Dermis blood vessel endothelial cell (primary cell): ENCODE measurements around the gene FTHL17. TPM values are rescaled to one million over a fixed set of nuclear protein-coding genes. Genes with fewer than 3 reads are reported as not detected.

Experiments
- DNase-seq: peaks from one replicate; pipeline ENCODE4 v3.0.0; 2010
- total RNA-seq: library from RNA; depleted of rRNA; stranded (reverse); fragments of >200 nt; gene quantifications from 2 replicates; pipeline ENCODE4 v1.2.3, GENCODE V29; 2014

The FTHL17 gene
- total RNA-seq: not detected in 2 replicates

- DNase-seq: no peak
Observed at GRCh38 chrX:31071725-31072124, at the start of gene FTHL17. Gene FTHL17 (minus strand): TSS chrX:31072041. CDS start chrX:31071953, 88 bp downstream.

DNA sequence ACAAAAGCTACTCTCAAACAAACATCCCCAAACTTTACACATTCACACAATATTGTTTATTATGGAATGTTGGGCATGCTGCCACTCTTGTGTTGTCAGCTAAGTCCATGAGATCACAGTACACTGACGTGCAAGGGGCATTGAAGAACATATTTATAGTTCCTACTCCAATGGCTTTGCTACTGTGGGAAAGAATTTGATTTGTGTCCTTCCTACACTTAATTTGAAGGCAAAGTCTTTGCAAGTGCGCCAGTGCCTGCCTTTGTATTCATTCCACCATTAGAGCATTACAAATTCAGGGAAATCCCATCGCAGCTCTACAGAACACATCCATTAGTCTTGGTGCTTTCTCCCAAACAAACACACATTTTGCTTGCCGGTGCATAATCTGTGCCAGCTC is 45.4 kb upstream of the FTHL17 start:
- no peak for DNase-seq

- DNase-seq: no peak
Observed at GRCh38 chrX:31115398-31115797, 43.6 kb upstream of the FTHL17 start.

- DNase-seq: no peak
Observed at GRCh38 chrX:31114858-31115257, 43.0 kb upstream of the FTHL17 start.

DNA sequence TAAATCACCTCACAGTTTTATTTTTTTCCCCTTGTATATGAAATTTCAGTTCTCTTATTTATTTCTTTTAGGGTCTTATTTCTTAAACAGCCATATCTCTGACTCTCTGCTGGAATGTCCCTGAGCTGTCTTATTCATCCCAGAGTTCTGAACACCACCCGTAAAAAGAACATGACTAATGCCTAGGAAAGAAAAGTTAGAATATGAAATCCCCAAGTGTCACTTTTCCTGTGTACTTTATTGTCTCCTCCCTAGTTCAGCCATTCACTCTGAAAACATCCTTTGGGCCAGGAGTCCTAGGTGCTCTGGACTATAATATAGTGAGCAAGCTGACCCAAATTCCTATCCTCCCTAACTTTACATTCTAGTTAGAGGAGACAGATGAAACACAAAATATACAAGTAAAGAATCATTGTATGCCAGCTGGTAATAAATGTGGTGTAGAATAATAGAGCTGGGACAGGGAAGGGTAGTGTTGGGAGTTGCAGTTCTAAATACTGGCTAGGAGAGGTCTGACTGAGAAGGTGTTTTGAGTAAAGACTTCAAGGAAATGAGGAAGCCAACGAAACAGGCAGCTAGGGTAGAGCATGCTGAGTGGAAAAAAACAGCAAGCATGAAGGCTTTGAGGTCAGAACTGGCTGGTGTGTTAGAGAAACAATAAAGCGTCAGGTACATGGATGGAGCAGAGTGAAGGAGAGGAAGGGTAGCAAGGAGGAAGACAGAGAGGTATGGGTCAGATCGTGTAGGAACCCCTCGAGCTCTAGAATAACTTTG is 40.6 kb upstream of the FTHL17 start:
- DNase-seq: no peak

GRCh38 chrX:31110657-31111056 is 38.8 kb upstream of the FTHL17 start:
- no peak for DNase-seq

DNA sequence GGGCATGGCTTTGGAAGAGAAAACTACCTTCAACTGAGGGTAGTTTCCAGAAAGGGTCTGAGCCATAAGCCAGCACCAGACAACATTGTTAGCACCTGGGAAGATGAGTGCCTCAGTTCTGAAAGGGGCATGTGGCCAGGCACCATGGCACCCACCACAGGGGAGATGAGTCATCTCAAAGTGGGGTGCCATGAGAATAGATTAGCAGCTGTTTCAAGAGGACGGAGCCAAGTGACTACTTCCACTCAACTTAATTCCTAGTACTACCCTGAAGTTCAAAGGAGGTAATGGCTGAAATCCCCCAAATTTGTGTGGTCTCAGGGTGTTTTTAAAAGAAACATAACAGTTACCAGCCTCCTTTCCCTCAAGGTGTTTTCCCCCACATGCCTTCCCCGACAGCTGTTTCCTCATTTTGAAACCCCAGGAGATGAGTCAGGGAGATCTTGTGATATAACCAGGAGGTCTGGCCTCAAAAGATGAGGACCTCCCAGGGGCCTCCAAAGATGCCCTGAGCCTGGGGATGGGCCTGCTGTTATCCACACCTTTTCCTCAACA is 27.8 kb upstream of the FTHL17 start:
- DNase-seq: peak; percentile 21

DNA sequence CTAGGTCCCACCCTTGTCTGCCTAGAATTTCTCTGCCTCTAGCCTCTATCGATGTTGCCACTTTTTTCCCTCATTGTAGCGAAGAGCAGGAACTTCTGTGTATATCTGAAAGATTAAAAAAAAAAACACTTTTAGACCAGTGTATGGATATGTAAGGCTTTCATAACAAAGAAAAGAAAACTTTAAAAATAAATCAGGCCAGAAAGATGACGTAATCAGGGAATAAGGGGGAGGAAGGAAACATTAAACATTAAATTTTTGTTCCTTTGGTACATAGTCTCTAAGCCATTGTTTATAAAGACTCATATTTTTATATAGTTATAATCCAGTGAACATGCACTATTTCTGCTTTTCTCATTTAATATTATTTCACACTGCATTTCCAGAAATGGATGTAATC is 26.2 kb upstream of the FTHL17 start:
- DNase-seq: peak; percentile 10

GRCh38 chrX:31093639-31093975 is 21.8 kb upstream of the FTHL17 start:
- DNase-seq: no peak

DNA sequence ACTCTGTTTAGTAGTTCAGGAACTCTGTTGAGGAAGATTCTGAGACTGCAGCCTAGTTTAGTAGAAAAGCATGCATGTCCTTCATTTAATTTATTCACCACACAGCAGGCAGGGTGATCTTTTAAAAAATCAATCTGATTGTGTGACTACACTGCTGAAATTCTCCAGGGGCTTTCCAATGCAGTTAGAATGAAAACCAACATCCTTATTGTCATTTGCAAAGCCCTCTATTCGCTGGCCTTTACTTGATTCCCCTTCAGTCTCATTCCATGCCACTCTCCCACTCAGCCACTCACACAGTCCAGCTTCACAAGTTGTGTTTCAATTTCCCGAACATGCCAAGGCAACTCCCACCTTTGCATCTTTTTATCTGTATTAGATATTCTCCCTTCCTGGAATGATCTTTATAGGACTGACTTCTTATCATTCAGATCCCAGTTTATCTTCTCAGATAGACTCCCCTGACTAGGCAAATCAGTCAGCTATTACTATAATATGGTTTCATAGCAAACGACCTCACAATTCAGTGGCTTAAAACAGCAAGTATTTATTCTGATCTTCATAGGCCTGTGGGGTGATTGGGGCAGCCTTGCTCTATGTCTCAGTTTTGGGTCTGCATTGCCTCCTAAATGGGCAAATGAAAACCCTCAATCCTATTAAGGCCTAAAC is 21.3 kb upstream of the FTHL17 start:
- DNase-seq: no peak

- no peak for DNase-seq
Observed at GRCh38 chrX:31092476-31092875, 20.6 kb upstream of the FTHL17 start.

GRCh38 chrX:31091819-31092218 is 20.0 kb upstream of the FTHL17 start:
- no peak for DNase-seq

- DNase-seq: no peak
Observed at GRCh38 chrX:31074522-31074921, 2.7 kb upstream of the FTHL17 start.

GRCh38 chrX:31071262-31071661 is 579 bp downstream of the FTHL17 start:
- no peak for DNase-seq

DNA sequence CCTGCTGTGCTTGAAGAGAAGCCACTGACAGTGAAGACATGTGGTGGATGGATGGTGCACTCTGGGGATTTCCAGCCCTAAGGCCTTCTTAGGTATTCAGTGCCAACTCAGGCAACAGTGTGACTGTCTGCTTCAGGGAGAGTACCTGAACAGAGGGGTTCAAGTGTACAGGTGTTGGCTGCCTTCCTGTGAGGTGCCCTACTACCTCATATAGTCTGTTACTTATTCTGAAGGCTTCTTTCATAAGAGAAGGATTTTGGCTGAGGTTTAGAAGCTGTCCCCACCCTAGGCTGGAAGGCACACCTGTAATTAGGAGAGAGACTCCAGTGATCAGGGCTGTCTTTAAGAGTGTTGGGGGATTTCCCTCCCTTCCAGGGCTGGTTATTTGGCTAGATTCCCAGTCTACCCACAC is 1.8 kb downstream of the FTHL17 start:
- DNase-seq: no peak

DNA sequence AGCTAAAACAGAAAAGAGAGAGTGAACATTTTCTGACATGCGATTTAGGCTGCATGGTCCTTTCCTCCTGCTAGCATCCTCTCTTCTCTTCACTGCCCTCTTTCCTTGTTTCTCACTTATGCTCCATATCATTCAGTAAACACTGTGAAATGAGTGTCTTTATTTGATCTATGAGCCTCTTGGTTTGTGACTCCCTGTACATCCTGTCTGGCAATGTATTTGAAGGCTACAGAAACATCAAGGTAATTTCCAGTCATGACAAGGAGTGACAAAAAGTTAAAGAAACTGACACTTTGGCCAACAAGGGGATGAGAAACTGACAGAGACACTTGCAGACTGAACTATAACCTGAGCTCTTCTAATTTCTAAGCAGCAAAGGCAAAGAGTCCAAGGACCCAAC is 8.7 kb downstream of the FTHL17 start:
- no peak for DNase-seq

DNA sequence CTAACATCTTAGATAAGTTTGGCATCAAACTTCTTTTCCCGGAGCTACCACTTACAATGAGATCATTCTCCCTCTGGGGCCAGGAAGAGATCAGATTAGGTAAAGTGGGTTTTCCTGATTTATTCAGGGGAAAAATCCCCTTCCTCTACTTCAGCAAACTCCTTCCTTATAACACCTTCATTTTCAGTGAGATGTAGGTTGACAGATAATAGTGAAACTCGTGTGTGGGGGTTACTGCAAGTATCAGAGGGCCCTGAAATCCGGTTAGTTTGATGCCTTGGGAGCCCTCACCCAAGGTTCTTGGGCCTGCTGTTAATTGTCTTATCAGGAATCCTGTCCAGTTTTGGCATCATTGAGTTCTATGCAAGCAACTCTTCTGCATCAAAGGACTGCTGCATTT is 10.8 kb downstream of the FTHL17 start:
- no peak for DNase-seq

DNA sequence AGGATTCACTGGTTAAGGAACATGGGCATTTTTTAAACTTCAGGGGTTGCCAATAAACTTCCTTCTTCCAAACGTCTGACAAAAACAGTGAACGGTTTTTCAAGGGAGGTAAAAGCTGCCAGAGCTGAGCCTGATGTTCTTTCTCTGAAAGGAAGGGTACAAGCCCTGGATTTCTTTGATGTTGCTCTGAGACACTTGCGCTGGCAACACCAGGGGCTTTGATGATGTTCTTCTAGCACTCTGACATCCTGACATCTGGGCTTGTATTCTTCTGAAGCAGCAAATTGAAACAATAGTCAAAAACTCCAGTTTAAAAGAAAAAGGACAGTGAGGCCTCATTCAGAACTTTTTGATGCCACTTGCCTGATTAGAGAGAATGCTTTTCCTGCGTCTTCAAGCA is 11.8 kb downstream of the FTHL17 start:
- DNase-seq: no peak

DNA sequence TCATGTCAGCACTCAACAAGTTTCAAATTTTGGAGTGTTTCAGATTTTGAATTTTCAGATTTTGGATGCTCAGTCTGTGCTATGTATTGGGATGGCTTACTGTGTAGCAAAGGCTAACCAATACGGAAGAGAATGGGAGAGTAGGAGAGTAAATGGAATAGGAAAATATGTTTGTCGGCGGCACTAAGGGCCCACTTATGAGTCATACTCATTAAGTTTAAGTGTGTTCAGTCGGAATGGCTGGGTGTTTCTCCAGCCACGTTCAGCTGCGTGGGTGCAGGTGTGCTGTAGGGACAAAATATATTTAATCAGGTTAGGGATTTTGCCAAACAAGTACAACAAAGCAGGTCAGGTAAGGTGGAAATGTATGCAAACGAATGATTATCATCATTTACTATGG is 13.6 kb downstream of the FTHL17 start:
- no peak for DNase-seq

GRCh38 chrX:31057691-31058090 is 14.2 kb downstream of the FTHL17 start:
- no peak for DNase-seq

DNA sequence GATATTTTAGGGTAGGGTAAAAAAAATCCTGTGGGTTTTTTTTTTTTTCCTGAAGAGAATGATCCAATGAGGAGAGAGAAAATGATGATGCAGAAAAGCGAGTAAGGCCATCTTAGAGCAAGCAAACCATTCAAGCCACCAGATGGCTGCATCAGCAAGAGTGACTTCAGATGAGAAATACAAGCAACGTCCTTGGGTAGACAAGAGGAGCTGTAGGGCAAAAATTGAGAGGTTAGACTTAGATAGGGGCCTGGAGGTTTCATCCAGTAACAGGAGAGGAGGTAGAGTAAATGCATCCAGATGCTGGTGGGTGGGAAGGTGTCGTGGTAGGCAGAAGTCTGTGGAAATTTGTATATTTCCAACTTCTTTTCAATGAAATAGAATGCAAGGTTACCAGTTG is 14.6 kb downstream of the FTHL17 start:
- DNase-seq: no peak

DNA sequence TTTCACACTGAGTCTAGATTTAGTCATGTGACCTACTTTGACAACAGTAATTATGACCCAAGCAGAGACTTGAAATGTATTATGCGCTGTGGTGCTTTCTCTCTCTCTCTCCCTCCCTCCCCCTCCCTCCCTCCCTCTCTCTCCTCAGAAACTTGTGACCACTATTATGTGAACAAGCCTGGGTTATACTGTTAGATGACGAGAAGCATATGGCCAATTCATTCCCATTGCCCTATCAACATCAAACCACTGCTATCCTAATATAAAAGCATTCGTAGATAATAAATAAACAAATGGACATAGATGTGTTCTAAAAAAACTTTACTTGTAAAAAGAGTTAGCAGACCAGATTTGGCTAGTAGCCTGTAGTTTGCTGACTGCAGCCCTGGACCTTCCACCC is 18.2 kb downstream of the FTHL17 start:
- no peak for DNase-seq

- DNase-seq: no peak
Observed at GRCh38 chrX:31039327-31039711, 32.5 kb downstream of the FTHL17 start.

DNA sequence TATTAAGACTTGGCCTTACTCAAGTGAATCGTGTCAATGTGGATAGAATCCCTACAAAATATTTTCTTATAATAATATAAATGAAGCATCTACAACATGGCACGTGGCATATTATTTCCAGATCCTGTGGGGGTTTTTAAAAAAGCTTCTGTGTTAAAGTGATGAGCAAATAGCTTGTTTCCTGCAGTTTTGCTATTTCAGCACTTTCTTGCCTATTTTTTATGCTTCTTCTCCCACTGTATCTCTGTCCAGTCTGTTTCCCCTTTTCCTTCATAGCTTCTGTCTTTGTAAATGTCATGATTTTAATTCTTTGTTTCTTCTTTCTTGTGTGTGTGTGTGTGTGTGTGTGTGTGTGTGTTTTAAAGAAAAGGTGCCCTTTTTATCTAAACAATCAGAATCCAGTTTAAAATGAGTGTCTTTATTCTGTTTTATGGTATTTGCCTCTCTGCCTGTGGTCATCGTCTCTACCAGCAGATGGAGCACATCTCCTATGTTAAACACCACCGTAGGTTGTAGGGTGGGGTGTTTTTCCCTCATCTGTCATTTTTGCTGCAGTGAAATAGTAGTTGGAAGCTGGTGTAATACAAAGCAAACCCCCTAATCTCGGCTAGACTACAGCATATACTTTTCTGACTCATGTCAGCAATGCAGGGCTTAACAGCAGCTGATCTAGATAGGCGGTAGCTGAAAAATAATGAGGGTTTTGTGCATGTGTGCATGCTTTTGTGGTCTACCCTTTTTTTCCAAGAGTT is 33.1 kb downstream of the FTHL17 start:
- DNase-seq: peak; percentile 56
